HUES64 (cell line): ENCODE data around the gene FRMPD1.
"Not testable (repeated sequence)": the region's sequence is repeated elsewhere in the genome, so short reads cannot be mapped to it uniquely, and the experiment has no call there.

ENCODE experiments used
- H3K27ac ChIP-seq: 2 replicates; pipeline ENCODE4 v1.7.0; 2013; ENCODE audit warnings: low read depth, low read length, inconsistent platforms
- H3K27me3 ChIP-seq: 2 replicates; pipeline ENCODE4 v1.6.1; 2013; ENCODE audit warnings: mild to moderate bottlenecking, low read length; ENCODE audit not compliant: insufficient read depth
- H3K36me3 ChIP-seq: 2 replicates; pipeline ENCODE4 v1.6.1; 2013; ENCODE audit warnings: mild to moderate bottlenecking, low read length; ENCODE audit not compliant: insufficient read depth
- H3K4me1 ChIP-seq: 2 replicates; pipeline ENCODE4 v1.6.1; 2013; ENCODE audit warnings: mild to moderate bottlenecking, low read length, moderate library complexity; ENCODE audit not compliant: insufficient read depth
- H3K4me3 ChIP-seq: 2 replicates; pipeline ENCODE4 v1.5.1; 2013; ENCODE audit warnings: mild to moderate bottlenecking, low read length, moderate library complexity
- H3K9ac ChIP-seq: 2 replicates; pipeline ENCODE4 v1.6.1; 2013; ENCODE audit warnings: mild to moderate bottlenecking, low read depth, low read length
- H3K9me3 ChIP-seq: 2 replicates; pipeline ENCODE4 v1.6.1; 2013; ENCODE audit warnings: low read depth, low read length; ENCODE audit not compliant: insufficient read depth
- WGBS: fragments of 150-250, 120-280 bp; methylation state at CpG from one replicate; pipeline ENCODE4 v1.1.7; 2013; ENCODE audit warnings: missing lambda C conversion rate; 5-methylcytosine and 5-hydroxymethylcytosine counted together

The FRMPD1 gene

GRCh38 chr9:37740631-37741328 lies 90.0 kb downstream of the FRMPD1 start:
- Histone ChIP-seq H3K9me3 (no peaks in the 10 kb centered on the region), H3K27me3 (no peaks in the 10 kb centered on the region), H3K4me1 (0 out of 2 replicates have a peak, but pooled peaks cover 5% of the 10 kb centered on the region), H3K36me3 (no peaks in the 10 kb centered on the region), H3K27ac (no peak overlapping the region), H3K4me3 (no peak overlapping the region), H3K9ac (no peak overlapping the region)
- 83% methylated on average over 15 of the region's 15 CpGs for WGBS

DNA sequence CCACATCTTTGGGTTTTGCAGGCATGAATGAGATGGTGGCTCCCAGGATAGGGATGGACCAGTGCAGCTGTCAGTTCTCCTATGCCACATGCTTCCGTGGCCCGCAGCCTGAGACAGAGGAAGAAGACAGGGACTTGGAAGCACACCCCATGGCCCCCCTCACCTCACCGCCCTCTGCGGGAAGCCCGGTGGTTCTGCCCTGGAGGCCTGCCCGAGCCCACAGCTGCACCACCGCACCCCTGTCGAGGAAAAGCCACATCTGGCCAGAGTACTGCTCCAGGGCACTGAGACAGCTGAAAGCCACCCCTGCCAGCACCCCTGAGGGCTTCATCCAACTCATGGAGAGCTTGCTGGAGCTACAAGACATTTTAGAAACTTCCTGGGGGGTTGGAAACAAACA lies 95.2 kb downstream of the FRMPD1 start:
- H3K4me3 ChIP-seq: no peak overlapping the region
- 0 out of 2 replicates have a peak, but pooled peaks cover 5% of the 10 kb centered on the region for H3K4me1 ChIP-seq
- H3K27ac ChIP-seq: no peak overlapping the region
- H3K9ac ChIP-seq: no peak overlapping the region
- no peaks in the 10 kb centered on the region for H3K9me3 ChIP-seq
- H3K27me3 ChIP-seq: no peaks in the 10 kb centered on the region
- no peaks in the 10 kb centered on the region for H3K36me3 ChIP-seq
- 92% methylated on average over 8 of the region's 8 CpGs for WGBS

GRCh38 chr9:37746448-37747270 lies 95.9 kb downstream of the FRMPD1 start:
- H3K9me3 ChIP-seq: no peaks in the 10 kb centered on the region
- H3K36me3 ChIP-seq: no peaks in the 10 kb centered on the region
- WGBS: 86% methylated on average over 23 of the region's 24 CpGs
- H3K4me3 ChIP-seq: no peak overlapping the region
- no peak overlapping the region for H3K27ac ChIP-seq
- H3K27me3 ChIP-seq: no peaks in the 10 kb centered on the region
- no peaks in the 10 kb centered on the region for H3K4me1 ChIP-seq
- H3K9ac ChIP-seq: no peak overlapping the region

- Histone ChIP-seq H3K9me3 (no peaks in the 10 kb centered on the region), H3K27ac (no peak overlapping the region), H3K27me3 (no peaks in the 10 kb centered on the region), H3K9ac (no peak overlapping the region), H3K36me3 (no peaks in the 10 kb centered on the region), H3K4me1 (no peaks in the 10 kb centered on the region), H3K4me3 (no peak overlapping the region)
- 60% methylated on average over 2 of the region's 3 CpGs for WGBS
Observed at GRCh38 chr9:37747271-37747753, 96.6 kb downstream of the FRMPD1 start.

DNA sequence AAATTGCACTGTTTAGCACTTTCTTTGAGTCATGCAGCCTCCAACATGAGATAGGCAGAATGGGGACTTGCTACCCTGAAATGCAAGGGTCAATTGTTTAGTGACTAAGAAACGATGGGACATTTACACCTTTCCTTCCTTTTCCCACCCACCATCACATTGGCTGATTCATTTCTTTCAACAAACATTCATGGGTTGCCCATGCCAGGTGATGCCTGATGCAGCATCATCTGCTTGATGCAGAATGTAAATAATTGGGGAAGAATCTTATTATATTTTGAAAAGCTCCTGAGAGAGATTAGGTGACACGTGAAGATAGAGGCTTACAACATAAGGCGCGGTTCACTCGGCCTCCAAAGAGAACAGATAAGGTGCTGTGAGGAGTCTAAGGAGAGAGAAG lies 98.4 kb downstream of the FRMPD1 start:
- Histone ChIP-seq H3K4me3 (no peak overlapping the region), H3K27ac (no peak overlapping the region), H3K4me1 (no peaks in the 10 kb centered on the region; the same call in 1 of the 2 replicates), H3K27me3 (no peaks in the 10 kb centered on the region), H3K9me3 (no peaks in the 10 kb centered on the region), H3K9ac (no peak overlapping the region), H3K36me3 (no peaks in the 10 kb centered on the region)
- WGBS: 65% methylated on average over 5 of the region's 5 CpGs

GRCh38 chr9:37751186-37751585 lies 100.4 kb downstream of the FRMPD1 start:
- H3K36me3 ChIP-seq: no peaks in the 10 kb centered on the region
- WGBS: 81% methylated on average over 6 of the region's 6 CpGs
- no peaks in the 10 kb centered on the region; the same call in 1 of the 2 replicates for H3K4me1 ChIP-seq
- no peaks in the 10 kb centered on the region for H3K27me3 ChIP-seq
- H3K4me3 ChIP-seq: no peak overlapping the region
- no peak overlapping the region for H3K27ac ChIP-seq
- no peaks in the 10 kb centered on the region for H3K9me3 ChIP-seq
- no peak overlapping the region for H3K9ac ChIP-seq

- WGBS: 93% methylated on average over 30 of the region's 30 CpGs
Observed at GRCh38 chr9:37751704-37752103, 101.0 kb downstream of the FRMPD1 start.

DNA sequence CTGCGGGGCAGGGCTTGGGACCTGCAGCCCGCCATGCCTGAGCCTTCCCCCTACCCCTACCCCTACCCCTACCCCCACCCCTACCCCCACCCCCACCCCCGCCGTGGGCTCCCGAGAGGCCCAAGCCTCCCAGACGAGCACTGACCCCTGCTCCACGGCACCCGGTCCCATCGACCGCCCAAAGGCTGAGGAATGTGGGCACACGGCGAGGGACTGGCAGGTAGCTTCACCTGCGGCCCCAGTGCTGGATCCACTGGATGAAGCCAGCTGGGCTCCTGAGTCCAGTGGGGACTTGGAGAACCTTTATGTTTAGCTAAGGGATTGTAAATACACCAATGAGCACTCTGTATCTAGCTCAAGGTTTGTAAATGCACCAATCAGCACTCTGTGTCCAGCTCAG lies 101.4 kb downstream of the FRMPD1 start:
- not testable (repeated sequence) for H3K27ac ChIP-seq, H3K4me3 ChIP-seq, H3K4me1 ChIP-seq, H3K36me3 ChIP-seq, H3K9ac ChIP-seq, H3K27me3 ChIP-seq, H3K9me3 ChIP-seq
- WGBS: 96% methylated on average over 12 of the region's 13 CpGs

More at GRCh38 chr9:37751704-37752103, 101.0 kb downstream of the FRMPD1 start:
- not testable (repeated sequence) for H3K4me3 ChIP-seq, H3K9ac ChIP-seq, H3K27ac ChIP-seq, H3K27me3 ChIP-seq, H3K9me3 ChIP-seq, H3K36me3 ChIP-seq, H3K4me1 ChIP-seq

- Histone ChIP-seq H3K36me3 (no peaks in the 10 kb centered on the region), H3K9me3 (no peaks in the 10 kb centered on the region), H3K27me3 (no peaks in the 10 kb centered on the region), H3K4me3 (peak overlapping the region; percentile 84), H3K4me1 (no peaks in the 10 kb centered on the region; the same call in 1 of the 2 replicates), H3K27ac (no peak overlapping the region), H3K9ac (no peak overlapping the region)
- 91% methylated on average over 29 of the region's 29 CpGs for WGBS
Observed at GRCh38 chr9:37752642-37753488, 102.1 kb downstream of the FRMPD1 start.

DNA sequence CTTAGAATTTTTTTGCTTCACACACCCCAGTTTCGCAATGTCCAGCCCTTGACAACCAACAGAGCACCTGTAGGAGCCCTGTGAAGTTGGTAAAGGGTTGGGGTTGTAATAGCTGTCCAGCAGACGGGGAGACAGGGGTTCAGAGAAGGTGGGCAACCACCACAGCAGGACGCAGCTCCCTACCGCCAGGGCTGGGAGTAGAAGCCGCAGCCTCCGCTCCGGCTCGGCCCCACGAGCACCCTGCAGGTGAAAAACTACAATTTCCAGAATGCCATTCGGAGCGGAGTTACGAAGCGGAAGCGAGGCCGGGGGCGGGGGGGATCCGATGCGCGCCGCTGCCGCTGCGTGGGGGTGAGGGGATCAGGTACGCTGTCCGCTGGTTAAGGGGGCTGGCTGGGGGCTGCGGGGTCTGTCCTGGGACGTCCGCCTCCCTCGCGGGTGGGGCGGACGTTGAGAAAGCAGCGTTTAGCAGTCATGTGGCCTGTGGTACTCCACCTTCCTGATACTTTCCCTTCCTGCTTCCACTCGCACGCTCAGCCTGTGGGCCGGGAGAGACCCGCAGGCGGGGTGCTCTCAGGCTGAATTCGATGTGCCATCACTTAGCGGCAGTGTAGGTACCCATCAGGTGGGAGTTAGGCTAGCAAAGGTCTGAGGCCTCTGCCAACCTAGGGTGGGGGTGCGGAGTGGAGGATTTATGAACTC lies 102.9 kb downstream of the FRMPD1 start, which contains the start of gene TRMT10B:
TSS of gene TRMT10B (plus strand) at position 317 of the 702 bp plus-strand sequence. CDS start 8,127 bp downstream, outside the sequence.
- no peaks in the 10 kb centered on the region for H3K36me3 ChIP-seq
- H3K4me3 ChIP-seq: peak within 1 kb of the TSS; percentile 84
- 5% methylated on average over 39 of the region's 40 CpGs for WGBS
- no peaks in the 10 kb centered on the region; the same call in 1 of the 2 replicates for H3K4me1 ChIP-seq
- H3K27me3 ChIP-seq: no peaks in the 10 kb centered on the region
- no peaks in the 10 kb centered on the region for H3K9me3 ChIP-seq
- no peak within 1 kb of the TSS for H3K27ac ChIP-seq
- peak within 1 kb of the TSS; percentile 61 for H3K9ac ChIP-seq
